Upper lobe of left lung (tissue), 4 donors: ENCODE results near the gene ARRB1.

Experiments
- EP300 ChIP-seq, 4 donors: sonication (generic); formaldehyde crosslinking; IDR thresholded peaks; one replicate each; pipeline ENCODE4 v1.5.1; 2017; ENCODE audit warnings: antibody characterized with exemption in 4 of 4, control low read depth in 2 of 4
- POLR2AphosphoS5 ChIP-seq, 2 donors: sonication (generic); formaldehyde crosslinking; IDR thresholded peaks; one replicate each; pipeline ENCODE4 v1.5.1; 2017; ENCODE audit warnings: antibody characterized with exemption in 2 of 2
- TF ChIP-seq, protein P1 (sequence below), 6 experiments: fragments of 450-650 bp in 4 of 6; fragments of 200-600 bp in 2 of 6; sonication (generic) in 2 of 6; IDR thresholded peaks; one replicate each; pipeline ENCODE4 v1.5.1; 2016 to 2019; ENCODE audit warnings: antibody characterized with exemption in 6 of 6

DNA sequence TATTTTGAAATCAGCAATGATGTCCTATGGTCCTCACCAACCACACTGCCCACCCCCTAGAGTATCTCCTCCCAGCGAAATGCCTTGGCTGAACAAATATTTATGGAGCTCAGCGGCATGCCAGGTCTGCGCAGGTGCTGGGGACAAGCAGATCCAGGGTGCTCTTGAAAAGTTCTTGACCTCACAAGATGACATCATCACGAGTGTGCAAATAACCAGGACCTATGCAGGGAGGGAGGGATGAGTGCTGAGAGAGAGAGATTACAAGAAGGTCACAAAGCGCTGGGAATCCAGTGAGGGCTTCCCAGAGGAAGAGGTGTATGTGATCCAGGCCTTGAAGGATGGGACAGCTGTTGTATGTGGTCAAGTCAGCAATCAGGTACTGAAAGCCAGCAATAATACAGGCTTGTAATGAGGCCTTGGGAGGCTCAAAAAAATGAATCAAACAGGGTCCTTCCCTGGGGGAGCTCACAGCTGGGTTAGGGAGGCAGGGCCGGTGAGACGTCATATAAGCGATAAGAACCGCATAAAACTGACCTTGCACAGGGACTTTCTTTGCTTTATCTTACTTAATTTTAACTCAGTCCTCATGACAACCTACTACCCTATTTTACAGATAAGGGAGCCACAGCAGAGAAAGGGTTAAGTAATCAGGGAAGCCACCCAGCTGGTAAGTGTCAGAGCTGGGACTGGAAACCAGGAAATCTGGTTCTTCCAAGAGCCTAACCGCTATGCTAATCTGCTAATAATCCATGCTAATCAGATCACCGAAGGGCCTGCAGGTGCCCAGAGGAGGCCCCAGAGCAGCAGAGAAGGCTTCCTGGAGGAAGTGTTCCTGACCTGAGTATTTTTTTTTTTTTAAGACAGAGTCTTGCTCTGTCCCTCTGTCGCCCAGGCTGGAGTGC, 8.2 kb downstream of the ARRB1 start:
- TF ChIP-seq, protein P1, sequence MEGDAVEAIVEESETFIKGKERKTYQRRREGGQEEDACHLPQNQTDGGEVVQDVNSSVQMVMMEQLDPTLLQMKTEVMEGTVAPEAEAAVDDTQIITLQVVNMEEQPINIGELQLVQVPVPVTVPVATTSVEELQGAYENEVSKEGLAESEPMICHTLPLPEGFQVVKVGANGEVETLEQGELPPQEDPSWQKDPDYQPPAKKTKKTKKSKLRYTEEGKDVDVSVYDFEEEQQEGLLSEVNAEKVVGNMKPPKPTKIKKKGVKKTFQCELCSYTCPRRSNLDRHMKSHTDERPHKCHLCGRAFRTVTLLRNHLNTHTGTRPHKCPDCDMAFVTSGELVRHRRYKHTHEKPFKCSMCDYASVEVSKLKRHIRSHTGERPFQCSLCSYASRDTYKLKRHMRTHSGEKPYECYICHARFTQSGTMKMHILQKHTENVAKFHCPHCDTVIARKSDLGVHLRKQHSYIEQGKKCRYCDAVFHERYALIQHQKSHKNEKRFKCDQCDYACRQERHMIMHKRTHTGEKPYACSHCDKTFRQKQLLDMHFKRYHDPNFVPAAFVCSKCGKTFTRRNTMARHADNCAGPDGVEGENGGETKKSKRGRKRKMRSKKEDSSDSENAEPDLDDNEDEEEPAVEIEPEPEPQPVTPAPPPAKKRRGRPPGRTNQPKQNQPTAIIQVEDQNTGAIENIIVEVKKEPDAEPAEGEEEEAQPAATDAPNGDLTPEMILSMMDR (IDR thresholded peaks at IDR 0.05), result no peak
- TF ChIP-seq EP300 (IDR thresholded peaks at IDR 0.05) (peak in 2 of 4 donors; percentile 13 to 90), POLR2AphosphoS5 (IDR thresholded peaks at IDR 0.05) (peak; percentile 64 to 84)
